SK-N-SH treated with all-trans-retinoic acid at 6 μM for 48 hours (cell line): ENCODE data around the gene TRNT1.

ENCODE experiments used
- ATAC-seq: fragments of 200-7000 bp; cut with Tn5 transposase; 3 replicates; pipeline ENCODE4 v1.9.1; 2020; ENCODE audit warnings: mild to moderate bottlenecking, moderate library complexity
- ARNTL ChIP-seq: fragments of 450-650 bp; formaldehyde crosslinking; IDR thresholded peaks from 2 replicates; pipeline ENCODE4 v1.5.0; 2020; ENCODE audit warnings: low read depth, mild to moderate bottlenecking, moderate library complexity, borderline replicate concordance
- BACH2 ChIP-seq: fragments of 250-450 bp; sonication (Bioruptor Pico); IDR thresholded peaks from 2 replicates; pipeline ENCODE4 v1.9.0; 2021; ENCODE audit warnings: mild to moderate bottlenecking, borderline replicate concordance
- CSDC2 ChIP-seq: fragments of 250-450 bp; sonication (Bioruptor Pico); IDR thresholded peaks from 2 replicates; pipeline ENCODE4 v1.5.0; 2020; ENCODE audit warnings: mild to moderate bottlenecking, moderate library complexity
- ESRRG ChIP-seq: fragments of 250-450 bp; sonication (Bioruptor Pico); IDR thresholded peaks from 2 replicates; pipeline ENCODE4 v1.6.1; 2021; ENCODE audit warnings: mild to moderate bottlenecking
- ISL1 ChIP-seq: fragments of 250-450 bp; sonication (Bioruptor Pico); IDR thresholded peaks from 2 replicates; pipeline ENCODE4 v2.1.2; 2022; ENCODE audit warnings: mild to moderate bottlenecking, moderate library complexity
- OSR1 ChIP-seq: fragments of 250-450 bp; sonication (Bioruptor Pico); IDR thresholded peaks from 2 replicates; pipeline ENCODE4 v1.8.0; 2022; ENCODE audit warnings: moderate library complexity, mild to moderate bottlenecking, inconsistent platforms
- PPARA ChIP-seq: fragments of 250-450 bp; sonication (Bioruptor Pico); IDR thresholded peaks from 2 replicates; pipeline ENCODE4 v1.5.0; 2020; ENCODE audit warnings: mild to moderate bottlenecking, borderline replicate concordance
- RARB ChIP-seq: fragments of 250-450 bp; sonication (Bioruptor Pico); IDR thresholded peaks from 2 replicates; pipeline ENCODE4 v1.8.0; 2021; ENCODE audit warnings: mild to moderate bottlenecking, moderate library complexity
- SNAI2 ChIP-seq: fragments of 250-450 bp; sonication (Bioruptor Pico); IDR thresholded peaks from 2 replicates; pipeline ENCODE4 v1.5.0; 2020; ENCODE audit warnings: mild to moderate bottlenecking, moderate library complexity
- TCF4 ChIP-seq: fragments of 250-450 bp; sonication (Bioruptor Pico); IDR thresholded peaks from 2 replicates; pipeline ENCODE4 v1.8.0; 2021; ENCODE audit warnings: mild to moderate bottlenecking, moderate library complexity, borderline replicate concordance
- TOX ChIP-seq: fragments of 250-450 bp; sonication (Bioruptor Pico); IDR thresholded peaks from 2 replicates; pipeline ENCODE4 v1.8.0; 2021; ENCODE audit warnings: mild to moderate bottlenecking, moderate library complexity, borderline replicate concordance
- ZC3H10 ChIP-seq: fragments of 250-450 bp; sonication (Bioruptor Pico); IDR thresholded peaks from 2 replicates; pipeline ENCODE4 v1.5.1; 2021; ENCODE audit warnings: mild to moderate bottlenecking, moderate library complexity
- ZFP3 ChIP-seq: fragments of 250-450 bp; sonication (Bioruptor Pico); IDR thresholded peaks from 2 replicates; pipeline ENCODE4 v1.5.0; 2020; ENCODE audit warnings: mild to moderate bottlenecking, moderate library complexity
- ZNF565 ChIP-seq: fragments of 450-650 bp; formaldehyde crosslinking; conservative IDR thresholded peaks from 2 replicates; pipeline ENCODE4 v1.5.0; 2020; ENCODE audit warnings: low read depth, mild to moderate bottlenecking, moderate library complexity
- ZNF8 ChIP-seq: fragments of 450-650 bp; formaldehyde crosslinking; IDR thresholded peaks from 2 replicates; pipeline ENCODE4 v1.5.0; 2020; ENCODE audit warnings: mild to moderate bottlenecking, moderate library complexity
- TF ChIP-seq, protein P1 (sequence below): fragments of 250-450 bp; sonication (Bioruptor Pico); IDR thresholded peaks from 2 replicates; pipeline ENCODE4 v1.5.1; 2020; ENCODE audit warnings: low read depth, mild to moderate bottlenecking, moderate library complexity
- TF ChIP-seq, protein P2 (sequence below): fragments of 250-450 bp; sonication (Bioruptor Pico); IDR thresholded peaks from 2 replicates; pipeline ENCODE4 v1.8.0; 2021; ENCODE audit warnings: low read depth, mild to moderate bottlenecking, moderate library complexity, borderline replicate concordance
- TF ChIP-seq, protein P3 (sequence below): fragments of 250-450 bp; sonication (Bioruptor Pico); IDR thresholded peaks from 2 replicates; pipeline ENCODE4 v1.5.0; 2020; ENCODE audit warnings: mild to moderate bottlenecking, moderate library complexity
- TF ChIP-seq, protein P4 (sequence below): fragments of 250-450 bp; sonication (Bioruptor Pico); IDR thresholded peaks from 2 replicates; pipeline ENCODE4 v1.8.0; 2020; ENCODE audit warnings: mild to moderate bottlenecking, moderate library complexity, borderline replicate concordance
- TF ChIP-seq, protein P5 (sequence below): fragments of 250-450 bp; sonication (Bioruptor Pico); IDR thresholded peaks from 2 replicates; pipeline ENCODE4 v1.5.1; 2021; ENCODE audit warnings: mild to moderate bottlenecking, moderate library complexity

Gene TRNT1

DNA sequence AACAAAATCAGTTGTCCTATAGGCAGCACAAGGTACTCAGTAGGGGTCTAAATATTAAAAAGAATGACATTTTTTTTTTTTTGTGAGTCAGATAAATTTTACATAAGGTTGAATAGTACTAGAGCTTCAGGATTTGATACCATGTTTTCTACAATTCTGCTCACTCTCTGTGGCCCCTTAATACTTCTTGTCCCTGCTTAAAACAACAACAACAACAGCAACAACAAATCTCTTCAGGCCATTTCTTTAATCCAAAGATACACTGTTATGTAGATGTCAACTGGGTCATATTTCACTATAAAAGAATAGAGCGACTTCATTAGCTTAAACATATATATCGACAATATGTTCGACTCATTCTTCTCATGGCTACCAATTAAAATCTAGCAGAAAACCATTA, 19.6 kb upstream of the TRNT1 start:
- TF ChIP-seq BACH2 (CRISPR knock-in tag) = no peak
- TF ChIP-seq, protein P1, sequence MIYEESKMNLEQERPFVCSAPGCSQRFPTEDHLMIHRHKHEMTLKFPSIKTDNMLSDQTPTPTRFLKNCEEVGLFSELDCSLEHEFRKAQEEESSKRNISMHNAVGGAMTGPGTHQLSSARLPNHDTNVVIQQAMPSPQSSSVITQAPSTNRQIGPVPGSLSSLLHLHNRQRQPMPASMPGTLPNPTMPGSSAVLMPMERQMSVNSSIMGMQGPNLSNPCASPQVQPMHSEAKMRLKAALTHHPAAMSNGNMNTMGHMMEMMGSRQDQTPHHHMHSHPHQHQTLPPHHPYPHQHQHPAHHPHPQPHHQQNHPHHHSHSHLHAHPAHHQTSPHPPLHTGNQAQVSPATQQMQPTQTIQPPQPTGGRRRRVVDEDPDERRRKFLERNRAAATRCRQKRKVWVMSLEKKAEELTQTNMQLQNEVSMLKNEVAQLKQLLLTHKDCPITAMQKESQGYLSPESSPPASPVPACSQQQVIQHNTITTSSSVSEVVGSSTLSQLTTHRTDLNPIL (CRISPR knock-in tag) = no peak
- no peak for TF ChIP-seq ARNTL (CRISPR knock-in tag)
- no peak for TF ChIP-seq TCF4 (CRISPR knock-in tag)
- TF ChIP-seq SNAI2 = no peak
- no peak for TF ChIP-seq ESRRG (CRISPR knock-in tag)
- TF ChIP-seq, protein P2, sequence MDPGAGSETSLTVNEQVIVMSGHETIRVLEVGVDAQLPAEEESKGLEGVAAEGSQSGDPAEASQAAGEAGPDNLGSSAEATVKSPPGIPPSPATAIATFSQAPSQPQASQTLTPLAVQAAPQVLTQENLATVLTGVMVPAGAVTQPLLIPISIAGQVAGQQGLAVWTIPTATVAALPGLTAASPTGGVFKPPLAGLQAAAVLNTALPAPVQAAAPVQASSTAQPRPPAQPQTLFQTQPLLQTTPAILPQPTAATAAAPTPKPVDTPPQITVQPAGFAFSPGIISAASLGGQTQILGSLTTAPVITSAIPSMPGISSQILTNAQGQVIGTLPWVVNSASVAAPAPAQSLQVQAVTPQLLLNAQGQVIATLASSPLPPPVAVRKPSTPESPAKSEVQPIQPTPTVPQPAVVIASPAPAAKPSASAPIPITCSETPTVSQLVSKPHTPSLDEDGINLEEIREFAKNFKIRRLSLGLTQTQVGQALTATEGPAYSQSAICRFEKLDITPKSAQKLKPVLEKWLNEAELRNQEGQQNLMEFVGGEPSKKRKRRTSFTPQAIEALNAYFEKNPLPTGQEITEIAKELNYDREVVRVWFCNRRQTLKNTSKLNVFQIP (CRISPR knock-in tag) = no peak
- TF ChIP-seq ISL1 (CRISPR knock-in tag) = no peak
- TF ChIP-seq TOX (CRISPR knock-in tag) = no peak
- ATAC-seq = no peak

DNA sequence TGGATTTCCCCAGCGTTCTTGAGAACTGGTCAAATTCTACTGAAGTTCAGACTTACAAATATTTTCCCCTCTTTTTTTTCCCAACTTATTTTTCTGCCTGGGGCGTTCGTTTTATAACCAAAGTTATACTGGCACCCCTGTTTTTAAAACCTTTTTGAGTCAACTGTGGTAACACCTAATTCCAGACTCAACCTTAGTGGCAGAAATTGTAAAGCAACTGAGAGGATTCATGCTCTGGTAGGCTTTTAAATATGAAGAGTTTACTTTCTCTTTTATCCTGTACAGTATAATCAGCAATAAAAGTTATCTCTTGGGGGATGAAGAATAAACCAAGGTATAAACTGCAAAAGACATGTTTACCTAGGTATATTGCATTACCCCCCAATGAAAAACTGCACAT, 18.9 kb upstream of the TRNT1 start:
- ATAC-seq = no peak
- TF ChIP-seq TCF4 (CRISPR knock-in tag) (no peak), ISL1 (CRISPR knock-in tag) (no peak), ZFP3 (CRISPR knock-in tag) (no peak), ZNF565 (CRISPR knock-in tag) (no peak), RARB (CRISPR knock-in tag) (no peak), SNAI2 (no peak)
- TF ChIP-seq, protein P3, sequence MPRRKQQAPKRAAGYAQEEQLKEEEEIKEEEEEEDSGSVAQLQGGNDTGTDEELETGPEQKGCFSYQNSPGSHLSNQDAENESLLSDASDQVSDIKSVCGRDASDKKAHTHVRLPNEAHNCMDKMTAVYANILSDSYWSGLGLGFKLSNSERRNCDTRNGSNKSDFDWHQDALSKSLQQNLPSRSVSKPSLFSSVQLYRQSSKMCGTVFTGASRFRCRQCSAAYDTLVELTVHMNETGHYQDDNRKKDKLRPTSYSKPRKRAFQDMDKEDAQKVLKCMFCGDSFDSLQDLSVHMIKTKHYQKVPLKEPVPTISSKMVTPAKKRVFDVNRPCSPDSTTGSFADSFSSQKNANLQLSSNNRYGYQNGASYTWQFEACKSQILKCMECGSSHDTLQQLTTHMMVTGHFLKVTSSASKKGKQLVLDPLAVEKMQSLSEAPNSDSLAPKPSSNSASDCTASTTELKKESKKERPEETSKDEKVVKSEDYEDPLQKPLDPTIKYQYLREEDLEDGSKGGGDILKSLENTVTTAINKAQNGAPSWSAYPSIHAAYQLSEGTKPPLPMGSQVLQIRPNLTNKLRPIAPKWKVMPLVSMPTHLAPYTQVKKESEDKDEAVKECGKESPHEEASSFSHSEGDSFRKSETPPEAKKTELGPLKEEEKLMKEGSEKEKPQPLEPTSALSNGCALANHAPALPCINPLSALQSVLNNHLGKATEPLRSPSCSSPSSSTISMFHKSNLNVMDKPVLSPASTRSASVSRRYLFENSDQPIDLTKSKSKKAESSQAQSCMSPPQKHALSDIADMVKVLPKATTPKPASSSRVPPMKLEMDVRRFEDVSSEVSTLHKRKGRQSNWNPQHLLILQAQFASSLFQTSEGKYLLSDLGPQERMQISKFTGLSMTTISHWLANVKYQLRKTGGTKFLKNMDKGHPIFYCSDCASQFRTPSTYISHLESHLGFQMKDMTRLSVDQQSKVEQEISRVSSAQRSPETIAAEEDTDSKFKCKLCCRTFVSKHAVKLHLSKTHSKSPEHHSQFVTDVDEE = no peak
- TF ChIP-seq, protein P1 (CRISPR knock-in tag) = no peak
- TF ChIP-seq, all 23 proteins: peak for 0

DNA sequence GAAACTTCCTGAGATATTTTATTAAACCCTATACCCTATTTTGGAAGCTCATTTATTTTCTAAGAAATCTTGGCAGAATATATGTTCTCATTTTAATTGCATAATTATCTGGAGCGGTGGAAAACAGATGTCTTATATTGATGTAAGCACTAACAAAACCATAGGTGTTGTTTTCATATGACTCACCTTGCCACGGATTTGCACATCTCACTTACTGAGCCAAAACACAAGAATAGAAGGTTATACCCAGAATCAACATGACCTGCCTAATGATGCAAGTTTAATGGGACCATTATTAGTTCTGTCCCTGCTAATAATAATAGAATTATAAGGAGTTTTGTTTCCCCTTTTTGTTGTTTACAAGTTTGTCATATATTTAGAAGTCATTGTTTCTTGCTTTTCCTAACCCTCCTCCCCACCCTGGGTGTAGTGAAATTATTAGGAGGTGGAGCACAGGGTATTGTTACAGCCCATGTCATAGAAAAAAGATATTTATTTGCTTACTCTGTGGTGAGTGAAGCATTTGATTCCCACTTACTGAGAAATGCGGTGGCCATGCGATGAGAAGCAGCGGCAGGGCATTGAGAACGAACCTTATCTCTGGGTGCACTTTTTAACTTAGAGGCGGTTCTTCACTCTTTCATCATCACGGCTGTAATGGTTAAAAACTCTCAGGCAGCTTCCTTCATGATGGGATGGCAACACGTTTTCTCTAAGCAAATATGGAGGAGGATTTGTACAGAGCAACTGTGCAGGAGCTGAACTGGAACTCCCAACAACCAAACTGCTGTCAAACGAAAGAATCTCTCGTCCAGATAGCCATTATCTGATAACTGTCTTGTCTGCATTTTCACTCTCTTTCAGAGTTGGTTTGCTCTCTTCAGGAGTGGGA, 17.1 kb upstream of the TRNT1 start:
- no peak for ATAC-seq
- TF ChIP-seq OSR1 (CRISPR knock-in tag) (no peak), ZNF8 (no peak), ARNTL (CRISPR knock-in tag) (no peak), PPARA (no peak), RARB (CRISPR knock-in tag) (no peak), TCF4 (CRISPR knock-in tag) (no peak), ZNF565 (CRISPR knock-in tag) (no peak), CSDC2 (CRISPR knock-in tag) (no peak), ZC3H10 (CRISPR knock-in tag) (no peak), BACH2 (CRISPR knock-in tag) (no peak)
- TF ChIP-seq, protein P4, sequence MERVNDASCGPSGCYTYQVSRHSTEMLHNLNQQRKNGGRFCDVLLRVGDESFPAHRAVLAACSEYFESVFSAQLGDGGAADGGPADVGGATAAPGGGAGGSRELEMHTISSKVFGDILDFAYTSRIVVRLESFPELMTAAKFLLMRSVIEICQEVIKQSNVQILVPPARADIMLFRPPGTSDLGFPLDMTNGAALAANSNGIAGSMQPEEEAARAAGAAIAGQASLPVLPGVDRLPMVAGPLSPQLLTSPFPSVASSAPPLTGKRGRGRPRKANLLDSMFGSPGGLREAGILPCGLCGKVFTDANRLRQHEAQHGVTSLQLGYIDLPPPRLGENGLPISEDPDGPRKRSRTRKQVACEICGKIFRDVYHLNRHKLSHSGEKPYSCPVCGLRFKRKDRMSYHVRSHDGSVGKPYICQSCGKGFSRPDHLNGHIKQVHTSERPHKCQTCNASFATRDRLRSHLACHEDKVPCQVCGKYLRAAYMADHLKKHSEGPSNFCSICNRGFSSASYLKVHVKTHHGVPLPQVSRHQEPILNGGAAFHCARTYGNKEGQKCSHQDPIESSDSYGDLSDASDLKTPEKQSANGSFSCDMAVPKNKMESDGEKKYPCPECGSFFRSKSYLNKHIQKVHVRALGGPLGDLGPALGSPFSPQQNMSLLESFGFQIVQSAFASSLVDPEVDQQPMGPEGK (CRISPR knock-in tag) = no peak
- TF ChIP-seq, protein P3 = no peak
- TF ChIP-seq, protein P2 (CRISPR knock-in tag) = no peak
- TF ChIP-seq, protein P5, sequence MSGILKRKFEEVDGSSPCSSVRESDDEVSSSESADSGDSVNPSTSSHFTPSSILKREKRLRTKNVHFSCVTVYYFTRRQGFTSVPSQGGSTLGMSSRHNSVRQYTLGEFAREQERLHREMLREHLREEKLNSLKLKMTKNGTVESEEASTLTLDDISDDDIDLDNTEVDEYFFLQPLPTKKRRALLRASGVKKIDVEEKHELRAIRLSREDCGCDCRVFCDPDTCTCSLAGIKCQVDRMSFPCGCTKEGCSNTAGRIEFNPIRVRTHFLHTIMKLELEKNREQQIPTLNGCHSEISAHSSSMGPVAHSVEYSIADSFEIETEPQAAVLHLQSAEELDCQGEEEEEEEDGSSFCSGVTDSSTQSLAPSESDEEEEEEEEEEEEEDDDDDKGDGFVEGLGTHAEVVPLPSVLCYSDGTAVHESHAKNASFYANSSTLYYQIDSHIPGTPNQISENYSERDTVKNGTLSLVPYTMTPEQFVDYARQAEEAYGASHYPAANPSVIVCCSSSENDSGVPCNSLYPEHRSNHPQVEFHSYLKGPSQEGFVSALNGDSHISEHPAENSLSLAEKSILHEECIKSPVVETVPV (CRISPR knock-in tag) = no peak
